GM21515 (cell line): Measurements from ENCODE around the gene PGF.

ENCODE experiments used
- ATAC-seq: cut with Tn5 transposase; IDR thresholded peaks from one replicate; pipeline ENCODE4 v1.9.1; 2021; ENCODE audit not compliant: unreplicated experiment

PGF gene

DNA sequence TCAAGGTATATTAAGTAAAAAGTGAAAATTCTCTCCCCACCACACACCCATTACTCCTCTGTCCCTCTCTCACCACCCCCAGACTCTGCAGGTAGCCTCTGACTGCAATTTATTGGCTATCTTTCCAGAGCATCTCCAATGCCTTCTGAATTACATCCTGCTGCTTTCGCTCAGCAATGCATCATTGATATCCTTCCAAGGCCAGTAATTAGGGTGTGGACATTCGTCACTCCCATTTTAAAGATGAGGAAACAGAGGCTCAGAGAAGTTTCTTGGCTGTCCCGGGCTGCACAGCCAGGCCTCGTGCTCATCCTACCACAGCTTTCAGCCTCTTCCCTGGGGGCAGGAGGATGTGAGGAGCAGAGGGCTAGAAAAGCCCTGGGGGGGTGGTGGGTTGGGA, 23.6 kb upstream of the PGF start:
- no peak for ATAC-seq

DNA sequence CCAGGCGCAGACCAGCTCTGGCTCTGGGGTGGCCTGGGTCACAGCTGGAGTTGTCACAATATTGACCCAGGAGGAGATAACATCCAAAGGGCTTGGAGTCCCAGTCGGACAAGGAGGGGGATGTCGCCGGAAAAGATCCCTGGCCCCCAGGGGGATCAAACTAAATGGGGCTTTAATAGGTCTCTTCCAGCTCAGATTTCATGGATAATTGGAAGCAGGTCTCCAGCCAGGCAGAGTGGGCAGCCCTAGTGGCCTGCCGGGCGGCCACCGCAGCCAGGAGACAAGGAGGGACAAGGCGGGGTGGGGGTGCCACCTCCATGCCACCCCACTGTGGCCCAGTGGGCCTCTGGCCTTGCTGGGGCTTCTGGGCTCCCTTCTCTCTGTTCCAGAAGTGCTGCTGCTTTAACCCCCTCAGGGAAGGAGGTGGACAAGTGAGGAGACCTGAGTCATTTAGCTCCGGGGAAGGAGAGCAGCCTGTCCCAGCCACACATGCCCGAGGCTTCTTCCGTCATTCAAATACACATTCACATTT, 23.1 kb upstream of the PGF start:
- no peak for ATAC-seq

GRCh38 chr14:74977901-74978385, 22.5 kb upstream of the PGF start:
- ATAC-seq = no peak

GRCh38 chr14:74977164-74977900, 21.9 kb upstream of the PGF start:
- ATAC-seq = no peak

DNA sequence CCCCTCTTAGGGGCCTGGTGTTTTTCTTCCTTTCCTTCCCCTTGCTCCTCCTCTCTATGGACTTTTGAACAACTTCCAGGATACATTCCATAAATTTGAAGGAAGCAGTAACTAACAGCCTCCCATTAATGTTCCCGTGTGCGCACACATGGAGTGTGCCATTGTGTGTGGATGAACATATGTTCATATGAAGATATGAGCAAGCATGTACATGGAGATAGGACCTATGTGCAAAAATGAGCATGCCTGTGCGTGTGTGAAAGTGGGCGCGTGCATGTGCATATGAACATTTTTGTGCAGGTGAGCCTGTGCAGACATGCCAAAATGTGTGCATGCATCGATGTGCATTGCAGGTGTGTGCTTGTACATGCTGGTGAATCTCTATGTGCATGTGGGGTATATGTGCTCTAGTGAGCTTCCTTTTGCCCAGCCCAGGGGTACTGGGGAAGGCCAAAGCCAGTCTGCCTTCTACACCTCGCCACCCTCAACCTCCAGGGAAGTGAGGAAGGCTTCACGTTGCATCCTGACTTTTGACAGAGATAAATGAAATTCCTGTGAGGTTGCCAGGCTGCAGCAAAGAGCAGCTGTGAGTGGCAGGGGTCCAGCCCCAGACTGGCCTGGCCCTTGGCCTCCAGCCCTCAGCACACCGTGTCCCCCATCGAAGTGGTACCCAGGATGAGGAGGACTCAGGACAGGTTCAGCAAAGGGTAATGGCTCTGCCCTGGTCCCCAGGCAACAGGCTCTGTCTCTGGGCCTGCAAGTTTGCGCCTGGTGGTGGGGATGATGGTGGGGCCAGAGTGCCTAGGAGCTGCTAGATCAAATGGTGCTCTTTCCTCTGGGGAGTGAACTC, 21.1 kb upstream of the PGF start:
- ATAC-seq = no peak

DNA sequence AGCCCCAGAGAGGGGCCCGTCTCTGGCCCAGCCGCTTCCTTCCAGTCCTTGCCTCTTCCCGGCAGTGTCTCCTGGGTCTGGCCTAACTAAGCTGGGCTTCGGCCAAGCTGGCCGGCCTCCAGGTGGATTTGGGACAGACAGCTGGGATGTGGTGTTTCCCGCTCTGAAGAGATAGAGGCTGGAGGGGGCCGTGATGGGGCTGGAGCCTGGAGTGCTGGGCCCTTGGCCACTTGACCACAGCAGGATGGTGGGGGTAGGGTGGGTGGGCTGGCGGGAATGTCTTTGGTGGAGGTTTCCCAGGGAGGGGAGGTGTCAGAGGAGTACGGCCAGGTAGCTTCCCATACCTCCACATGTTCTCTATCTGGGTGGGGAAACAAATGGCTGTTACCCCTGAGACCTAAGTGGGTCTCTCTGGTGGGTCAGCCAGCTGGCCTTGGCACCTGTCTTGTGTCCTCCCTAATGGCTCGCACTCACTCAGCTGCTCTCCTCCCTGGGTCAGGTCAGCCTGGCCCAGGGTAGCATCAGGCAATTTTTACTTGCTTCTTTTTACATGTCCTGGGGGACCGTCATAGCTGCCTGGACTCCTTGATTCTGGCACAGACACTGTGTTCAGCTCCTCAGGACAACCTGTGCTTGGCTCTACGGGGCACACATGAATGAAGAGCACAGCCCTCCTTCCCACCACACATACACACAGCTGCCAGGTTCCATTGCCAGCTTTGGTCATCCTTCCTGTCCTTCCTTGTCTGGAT, 19.8 kb upstream of the PGF start:
- ATAC-seq = no peak

GRCh38 chr14:74974364-74975058, 19.1 kb upstream of the PGF start:
- no peak for ATAC-seq

GRCh38 chr14:74973905-74974363, 18.5 kb upstream of the PGF start:
- ATAC-seq = no peak

- no peak for ATAC-seq
Observed at GRCh38 chr14:74973003-74973653, 17.7 kb upstream of the PGF start.

- ATAC-seq = no peak
Observed at GRCh38 chr14:74968811-74969210, 13.4 kb upstream of the PGF start.

- ATAC-seq = no peak
Observed at GRCh38 chr14:74965486-74966153, 10.2 kb upstream of the PGF start.

DNA sequence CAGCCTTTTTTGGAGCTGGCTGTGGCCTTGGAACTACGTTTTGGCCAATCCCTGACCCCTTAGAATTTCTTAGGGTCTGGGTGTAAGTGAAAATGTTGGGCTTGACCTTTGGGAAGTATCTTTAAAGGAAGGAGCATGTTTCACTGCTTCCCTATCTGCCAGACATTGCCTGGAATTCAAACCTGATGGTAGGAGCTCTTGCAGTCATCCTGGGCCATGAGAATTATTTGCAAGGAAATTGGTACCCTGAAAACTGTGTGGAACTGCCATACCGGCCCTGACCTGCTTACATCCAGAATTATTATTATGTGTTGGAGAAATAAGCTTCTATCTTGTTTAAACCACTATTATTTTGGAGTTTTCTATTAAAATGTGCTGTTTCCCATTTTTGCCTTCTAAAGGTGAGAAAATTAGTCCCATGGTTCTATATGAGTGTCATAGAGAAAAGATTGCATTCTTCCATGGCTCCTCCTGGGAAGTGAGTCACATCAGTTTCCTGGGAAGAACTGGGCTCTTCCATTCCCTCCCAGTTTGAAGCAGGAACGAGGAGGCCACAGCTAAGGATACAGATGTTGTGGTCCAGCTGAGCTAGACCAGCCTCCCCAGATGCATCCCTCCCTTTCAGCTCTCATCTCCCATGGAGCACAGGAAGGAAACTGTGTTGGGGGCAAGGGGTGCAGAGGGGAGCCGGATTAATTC, 9.5 kb upstream of the PGF start:
- no peak for ATAC-seq

DNA sequence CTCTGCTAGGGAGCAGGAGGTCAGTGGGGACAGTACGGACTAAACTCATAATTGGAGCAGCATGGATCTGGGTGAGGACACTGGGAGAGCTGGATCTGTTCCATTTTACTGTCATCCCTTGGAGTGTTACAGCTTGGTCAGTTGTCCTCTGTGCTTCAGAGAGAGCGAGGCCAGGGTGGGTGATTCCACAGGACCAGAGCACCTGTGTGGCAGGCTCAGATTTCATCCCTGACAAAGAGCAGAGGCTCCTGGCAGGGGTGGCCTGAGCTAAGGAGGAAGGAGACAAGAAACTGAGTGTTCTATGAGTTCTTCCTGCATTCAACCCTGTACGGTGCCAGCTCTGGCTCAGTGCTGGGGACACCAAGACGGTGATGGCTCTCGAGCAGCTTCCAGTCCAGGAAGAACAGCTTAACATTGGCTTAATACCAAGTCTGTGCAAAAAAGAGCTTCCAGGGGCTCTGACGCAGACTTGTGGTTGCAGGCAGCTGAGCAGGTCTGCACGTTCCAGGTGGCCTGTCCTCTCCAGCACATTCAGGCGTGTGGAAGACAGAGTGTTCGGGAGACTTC, 8.4 kb upstream of the PGF start:
- no peak for ATAC-seq

GRCh38 chr14:74963178-74963704, 7.8 kb upstream of the PGF start:
- no peak for ATAC-seq

GRCh38 chr14:74962493-74962892, 7.1 kb upstream of the PGF start:
- no peak for ATAC-seq

DNA sequence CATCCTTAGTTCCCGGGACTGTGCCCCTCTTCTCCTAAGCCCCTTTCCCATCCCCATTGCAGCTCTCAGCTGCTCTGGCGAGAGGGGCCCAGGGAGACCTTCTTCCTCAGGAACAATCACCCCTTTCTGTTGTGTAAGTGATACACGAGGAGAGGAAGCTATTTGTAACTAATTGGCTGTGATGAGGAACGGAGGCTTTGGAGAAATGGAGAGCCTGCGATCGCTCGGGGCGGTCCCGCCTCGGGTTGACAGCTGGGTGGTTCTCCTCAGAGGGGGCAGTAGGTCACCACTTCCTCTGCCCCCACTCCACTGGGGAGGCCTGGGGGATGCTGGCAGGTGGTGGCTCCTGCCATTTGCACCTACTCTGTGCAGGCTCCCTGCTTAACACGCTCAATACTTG, 6.6 kb upstream of the PGF start:
- no peak for ATAC-seq

DNA sequence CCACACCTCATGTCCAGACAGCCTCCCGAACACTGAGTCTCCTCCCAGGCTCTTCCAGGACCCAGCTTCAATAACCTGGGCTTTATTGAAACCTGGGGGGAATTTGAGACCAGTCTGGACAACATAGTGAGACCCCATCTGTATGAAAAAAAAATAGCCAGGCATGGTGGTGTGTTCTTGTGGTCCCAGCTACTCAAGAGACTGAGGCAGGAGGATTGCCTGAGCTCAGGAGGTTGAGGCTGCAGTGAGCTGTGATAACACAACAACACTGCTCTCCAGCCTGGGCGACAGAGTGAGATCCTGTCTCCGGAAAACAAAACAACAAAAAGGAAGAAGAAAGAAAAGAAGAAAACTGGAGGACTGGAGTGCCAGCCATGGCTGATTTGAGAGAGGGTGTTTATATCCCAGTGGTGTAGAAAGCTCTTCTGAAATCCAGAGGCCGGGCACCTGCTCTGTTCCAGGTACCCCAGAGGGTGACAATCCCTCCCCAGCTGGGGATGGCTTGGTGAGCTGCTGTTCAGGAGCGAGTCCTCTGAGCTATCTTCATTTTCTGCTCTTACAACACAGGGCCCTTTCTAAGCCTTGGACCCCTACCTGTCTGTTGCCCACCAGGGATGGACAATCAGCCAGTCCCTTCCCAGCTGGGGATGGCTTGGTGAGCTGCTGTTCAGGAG, 6.0 kb upstream of the PGF start:
- ATAC-seq = no peak

DNA sequence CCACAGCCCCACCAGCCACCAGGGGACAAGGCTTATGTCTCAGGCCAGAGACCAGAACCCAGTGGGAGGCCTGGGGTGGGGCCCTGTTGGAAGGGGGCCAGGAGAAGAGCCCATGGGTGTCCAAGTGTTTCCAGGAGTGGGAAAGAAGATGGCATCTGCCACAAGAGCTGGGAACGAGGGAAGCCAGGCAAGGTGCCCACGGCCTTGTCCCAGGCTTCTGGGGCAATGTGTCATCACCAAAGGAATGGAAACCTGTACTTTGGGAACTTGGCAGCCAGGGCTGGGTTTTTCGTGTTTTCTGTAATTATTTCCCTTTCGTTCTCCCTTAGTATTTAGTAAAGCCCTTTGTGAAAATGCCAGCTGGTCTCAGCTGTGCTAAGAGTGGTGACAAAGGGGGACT, 5.3 kb upstream of the PGF start:
- ATAC-seq = no peak
